ENCODE data around the gene TXNL4A.

Gene TXNL4A

DNA sequence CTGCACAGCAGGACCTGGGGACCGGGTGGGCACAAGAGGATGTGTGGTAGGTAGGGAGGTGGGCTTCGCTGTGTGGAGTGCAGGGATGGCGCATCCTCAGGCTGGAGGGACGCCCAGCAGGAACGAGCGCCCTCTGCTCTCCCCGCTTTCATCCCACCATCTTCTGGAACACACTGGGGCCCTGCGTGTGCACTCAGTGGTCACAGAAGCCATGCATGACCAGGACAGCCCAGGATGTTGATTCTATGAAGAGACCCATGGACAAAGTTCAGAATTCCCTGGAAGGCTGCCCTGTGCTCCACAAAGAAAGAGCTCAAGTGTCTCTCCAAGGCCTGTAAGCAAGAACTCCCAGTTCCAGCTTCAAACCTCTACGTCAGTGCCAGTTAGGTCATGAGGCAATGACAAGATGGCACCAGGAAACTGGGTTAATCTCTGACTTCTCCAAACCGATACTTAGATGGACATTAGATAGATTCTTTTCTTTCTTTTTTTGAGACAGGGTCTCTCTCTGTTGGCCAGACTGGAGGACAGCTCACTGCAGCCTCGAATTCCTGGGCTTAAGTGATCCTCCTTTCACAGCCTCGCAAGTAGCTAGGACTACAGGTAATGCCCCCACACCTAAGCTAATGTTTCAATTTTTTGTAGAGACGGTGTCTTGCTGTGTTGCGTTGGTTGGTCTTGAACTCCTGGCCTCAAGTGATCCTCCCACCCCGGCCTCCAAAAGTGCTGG is 40.3 kb downstream of the TXNL4A start:
- no peak for DNase-seq

- DNase-seq: no peak
These were observed 41.2 kb downstream of the TXNL4A start for GRCh38 chr18:79947054-79947755.

DNA sequence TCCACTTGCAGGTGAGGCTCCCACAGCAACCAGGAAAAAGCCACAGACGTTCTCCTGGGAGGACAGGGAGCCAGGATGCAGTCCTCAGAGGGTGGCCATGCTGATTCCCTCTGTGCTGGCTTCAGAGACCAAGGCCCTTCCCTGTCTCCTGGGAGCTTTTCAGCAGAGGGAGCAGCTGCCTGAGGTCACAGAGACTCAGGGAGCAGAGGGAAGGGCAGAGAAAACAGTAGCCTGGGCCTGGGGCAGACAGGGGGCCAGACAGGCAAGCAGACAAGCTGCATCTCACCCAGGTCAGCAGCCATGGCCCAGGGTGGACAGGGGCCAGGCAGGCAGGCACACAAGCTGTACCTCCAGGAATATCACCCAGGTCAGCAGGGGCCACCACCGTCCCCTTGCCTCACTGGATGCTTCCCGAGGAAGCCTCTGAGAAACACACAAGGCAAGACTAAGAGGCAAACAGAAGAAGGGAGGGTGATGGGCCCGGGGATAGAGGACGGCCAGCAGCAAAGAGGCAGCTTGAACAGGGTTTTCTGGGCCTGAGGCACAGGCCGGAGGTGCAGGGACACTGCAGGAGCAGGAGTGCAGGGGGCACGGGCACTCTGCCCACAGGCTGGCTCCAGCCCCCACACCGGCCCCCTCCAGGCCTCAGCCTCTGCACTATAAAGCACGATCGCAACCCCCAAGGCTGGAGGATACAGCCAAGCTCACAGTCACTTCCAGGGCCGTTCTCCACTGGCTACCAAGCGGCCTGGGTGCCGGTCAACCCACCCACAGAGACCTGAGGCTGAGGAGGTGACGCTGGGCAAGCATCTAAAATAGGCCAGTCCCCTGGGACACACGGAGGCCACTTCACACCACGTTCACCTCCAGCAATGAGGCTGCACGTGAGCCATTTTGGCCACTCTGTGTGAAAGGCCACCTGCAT is 43.0 kb downstream of the TXNL4A start:
- DNase-seq: peak; percentile 64

DNA sequence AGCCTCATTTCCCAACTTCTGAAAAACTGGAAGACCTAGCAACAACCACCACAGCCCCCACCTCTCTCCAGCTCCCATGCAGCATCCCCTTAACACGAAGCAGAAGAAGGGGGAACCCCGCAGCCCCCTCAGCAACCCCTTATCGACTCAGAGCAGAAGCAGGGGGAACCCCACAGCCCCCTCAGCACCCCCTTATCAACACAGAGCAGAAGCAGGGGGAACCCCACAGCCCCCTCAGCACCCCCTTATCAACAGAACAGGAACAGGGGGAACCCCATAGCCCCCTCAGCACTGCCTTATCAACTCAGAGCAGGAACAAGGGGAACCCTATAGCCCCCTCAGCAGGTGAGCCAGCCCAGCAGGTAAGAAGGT is 43.6 kb downstream of the TXNL4A start:
- DNase-seq: no peak

DNA sequence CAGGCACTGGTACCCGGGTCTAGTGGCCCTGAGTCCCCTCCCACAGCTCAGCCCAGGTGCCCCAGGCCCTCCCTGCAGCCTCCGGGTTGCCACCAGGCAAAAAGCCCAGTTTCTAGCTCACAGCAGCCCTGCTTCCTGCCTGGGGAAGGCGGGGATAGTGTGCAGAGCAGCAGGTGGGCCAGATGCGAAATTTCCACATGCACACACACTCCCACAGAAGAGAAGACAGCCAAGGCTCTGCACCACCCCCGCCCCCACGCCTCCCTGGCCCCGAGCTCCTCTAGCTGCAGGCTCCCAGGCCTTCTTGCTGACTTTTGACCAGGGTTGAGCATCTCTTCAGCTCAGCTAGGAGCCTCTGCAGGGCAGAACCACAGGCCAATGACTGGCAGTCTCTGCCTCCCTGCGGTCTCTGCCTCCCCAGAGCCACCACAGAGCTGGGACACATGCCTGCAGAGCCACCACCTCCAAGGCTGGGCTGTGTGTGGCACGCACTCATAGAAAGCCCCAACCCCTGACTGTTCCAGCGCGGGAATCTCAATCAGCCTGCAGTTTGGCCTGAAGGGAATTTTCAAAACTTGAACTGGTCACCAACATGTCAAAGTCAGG is 44.1 kb downstream of the TXNL4A start:
- DNase-seq: peak; percentile 87

- DNase-seq: no peak
These were observed 44.7 kb downstream of the TXNL4A start for GRCh38 chr18:79943608-79944125.

DNA sequence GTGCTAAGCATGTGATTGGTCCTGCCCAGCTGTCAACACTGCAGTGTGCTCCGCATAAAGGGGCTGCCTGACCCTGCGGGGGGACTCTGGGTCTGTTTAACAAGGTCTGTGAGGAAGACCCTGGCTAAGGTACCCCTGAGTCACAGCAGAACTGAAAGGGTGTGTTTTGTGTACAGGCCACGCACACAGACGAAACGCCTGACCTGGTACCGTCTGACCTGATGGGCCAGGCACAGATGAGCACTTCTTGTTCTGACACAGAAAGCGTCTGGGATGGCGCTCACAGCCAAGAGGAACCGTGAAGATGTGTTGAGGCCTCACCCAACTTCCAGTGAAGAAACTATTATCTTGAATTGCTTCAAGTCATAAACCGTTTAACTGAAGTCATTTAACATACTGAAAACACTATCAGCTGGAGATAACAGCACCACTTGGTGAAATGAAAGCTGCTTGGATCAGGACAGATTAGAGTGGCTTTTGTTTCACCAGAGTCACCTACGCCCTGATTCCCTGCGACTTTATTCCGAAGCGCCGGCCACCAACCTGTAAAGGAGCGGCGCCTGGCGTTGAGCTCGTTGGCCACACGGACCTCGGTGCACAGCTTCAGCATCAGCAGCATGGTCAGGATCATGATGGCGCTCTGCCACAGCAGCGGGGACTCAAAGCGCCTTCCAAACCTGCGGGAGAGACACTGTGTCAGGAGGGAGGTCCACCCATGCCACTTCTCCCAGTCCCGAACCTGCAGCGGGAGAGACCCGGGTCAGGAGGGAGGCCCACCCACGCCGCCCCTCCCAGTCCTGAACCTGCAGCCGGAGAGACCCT is 45.4 kb downstream of the TXNL4A start:
- DNase-seq: no peak

DNA sequence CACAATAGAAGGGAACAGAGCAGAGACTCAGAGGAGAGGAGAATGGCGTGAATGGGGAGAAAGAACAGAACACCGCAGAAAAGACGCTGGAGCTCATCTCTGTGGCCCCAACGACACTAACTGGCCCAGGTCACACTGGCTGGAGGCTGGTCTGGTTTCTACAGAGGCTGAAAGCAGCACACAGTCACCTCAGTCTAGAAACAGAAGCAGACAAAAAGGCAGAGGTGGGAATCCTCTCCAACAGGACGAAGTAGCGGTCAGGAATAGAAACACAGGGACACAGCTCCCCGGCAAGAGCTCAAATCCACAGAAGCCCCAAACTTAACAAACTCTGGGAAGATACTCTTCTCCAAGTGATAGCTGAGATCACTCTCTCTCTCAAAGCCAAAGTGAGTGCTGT is 46.2 kb downstream of the TXNL4A start:
- DNase-seq: no peak

GRCh38 chr18:79941473-79942119 is 46.8 kb downstream of the TXNL4A start:
- DNase-seq: no peak

DNA sequence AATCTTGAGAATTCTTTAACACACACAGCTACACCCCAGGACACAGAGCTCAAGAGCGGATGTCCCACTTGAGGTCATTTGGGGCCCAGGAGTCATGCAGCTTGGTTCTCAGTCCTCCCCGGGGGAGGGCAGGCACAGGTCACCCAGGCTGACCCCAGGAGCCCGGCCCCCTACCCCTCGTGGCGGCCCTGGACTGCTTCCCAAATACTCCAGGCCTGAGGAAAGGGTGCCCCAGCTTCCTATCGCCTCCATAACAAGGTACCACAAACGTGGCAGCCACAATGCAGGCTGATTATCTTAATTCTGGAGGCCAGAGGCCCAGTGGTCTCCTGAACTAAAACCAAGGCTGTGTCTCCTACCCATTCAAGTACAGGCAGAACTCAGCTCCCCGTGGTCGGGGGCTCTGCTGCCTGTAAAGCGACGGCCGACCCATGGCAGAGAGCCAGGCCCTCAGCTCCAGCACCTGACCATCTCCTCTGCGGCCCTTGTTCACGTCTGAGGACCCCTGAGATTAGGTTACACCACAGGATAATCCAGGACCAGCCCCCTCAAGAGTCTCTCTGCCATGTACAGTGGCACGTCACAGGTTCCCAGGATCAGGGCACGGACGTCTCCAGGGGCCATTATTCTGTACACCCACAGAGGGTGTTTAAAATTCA is 47.4 kb downstream of the TXNL4A start:
- no peak for DNase-seq

GRCh38 chr18:79940126-79940813 is 48.1 kb downstream of the TXNL4A start:
- no peak for DNase-seq

- no peak for DNase-seq
These were observed 49.3 kb downstream of the TXNL4A start for GRCh38 chr18:79939096-79939495.

DNA sequence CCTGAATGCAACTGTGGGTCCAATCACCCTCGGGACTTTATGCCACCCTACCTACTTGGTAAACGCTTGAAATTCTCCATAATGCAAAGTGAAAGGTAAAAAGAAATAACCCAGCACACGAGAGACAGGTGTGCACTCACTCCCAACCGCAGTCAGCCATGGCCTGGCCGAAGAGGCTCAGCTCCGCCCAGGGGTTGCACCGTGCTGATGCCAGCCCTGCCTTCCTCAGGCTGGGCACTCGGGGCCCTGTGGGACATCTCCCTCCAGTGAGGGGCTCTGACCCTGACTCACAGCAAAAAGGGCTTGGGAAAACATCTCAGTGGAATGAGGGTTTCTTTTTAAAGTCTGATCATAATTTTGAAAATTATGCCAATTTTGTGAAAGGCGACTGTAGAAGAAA is 50.2 kb downstream of the TXNL4A start:
- DNase-seq: no peak

DNA sequence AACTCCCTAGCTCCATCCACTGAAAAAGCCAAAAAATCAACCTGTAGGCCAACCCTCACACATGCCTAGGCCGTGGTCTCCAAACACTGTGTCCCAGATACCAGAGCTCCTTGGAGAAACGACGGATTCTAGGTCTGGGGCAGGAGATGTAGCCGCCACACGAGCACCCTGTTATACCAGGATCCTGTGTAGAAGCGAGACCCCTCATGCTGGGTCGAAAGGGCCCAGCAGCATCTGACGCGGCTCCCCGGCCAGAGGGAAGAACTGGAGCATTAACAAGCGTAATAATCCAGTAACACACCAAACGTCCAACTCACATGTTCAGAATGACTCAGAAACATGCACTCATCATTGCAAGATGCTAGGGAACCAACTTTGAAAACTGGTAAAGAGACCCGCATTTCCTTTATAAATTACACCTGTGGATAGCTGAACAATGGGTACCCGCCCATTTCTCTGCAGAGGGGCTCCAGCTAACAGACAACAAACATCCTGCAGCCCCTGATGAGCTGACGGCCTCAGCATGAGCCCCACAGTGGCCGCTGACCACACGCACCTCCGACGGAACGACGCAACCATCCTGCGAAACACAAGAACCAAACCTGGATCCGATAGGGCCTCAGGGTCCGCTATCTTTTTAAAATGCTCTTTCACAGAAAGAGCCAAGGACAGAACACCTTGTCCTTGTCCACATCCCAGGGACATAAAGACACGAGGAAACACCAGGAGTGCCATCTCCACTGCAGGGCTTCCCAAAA is 51.1 kb downstream of the TXNL4A start:
- no peak for DNase-seq

DNA sequence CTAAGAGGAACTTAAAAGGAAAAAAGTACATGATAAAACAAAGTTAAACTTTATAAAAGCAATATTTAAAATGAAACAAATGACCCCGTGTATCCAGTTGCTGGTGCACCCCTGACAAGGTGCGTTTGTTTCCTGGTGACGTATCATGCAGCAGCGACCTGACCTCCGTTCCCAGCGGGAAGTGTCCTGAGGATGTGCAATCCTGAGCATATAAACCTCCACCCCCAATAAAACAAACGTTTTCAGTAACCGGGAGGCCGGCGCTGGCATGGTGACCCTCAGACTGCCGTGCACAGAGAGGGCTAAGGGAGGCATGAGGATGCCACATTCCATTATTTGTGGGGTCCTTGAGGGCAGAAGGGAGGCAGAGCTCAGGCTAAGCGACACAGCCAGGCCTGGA is 51.7 kb downstream of the TXNL4A start:
- no peak for DNase-seq

DNA sequence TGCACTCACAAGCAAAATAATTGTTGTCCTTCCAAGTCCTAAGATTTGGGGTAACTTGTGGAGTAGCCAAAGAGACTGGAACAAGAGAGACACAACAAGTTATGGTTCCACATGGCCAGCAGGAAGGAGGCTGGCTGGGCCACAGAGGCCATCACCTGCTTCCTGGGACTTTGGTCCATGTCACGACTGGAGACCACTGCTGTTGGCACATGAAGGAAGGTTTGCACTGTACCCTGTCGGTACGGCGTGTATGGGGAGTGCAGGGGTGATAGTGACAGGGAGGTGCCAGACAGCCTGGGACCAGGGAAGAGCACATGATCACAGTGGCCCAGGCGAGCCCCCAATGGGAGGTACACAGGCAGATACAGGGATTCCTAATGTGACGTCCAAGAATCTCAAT is 52.4 kb downstream of the TXNL4A start:
- DNase-seq: no peak

- DNase-seq: no peak
These were observed 52.9 kb downstream of the TXNL4A start for GRCh38 chr18:79935499-79935898.

DNA sequence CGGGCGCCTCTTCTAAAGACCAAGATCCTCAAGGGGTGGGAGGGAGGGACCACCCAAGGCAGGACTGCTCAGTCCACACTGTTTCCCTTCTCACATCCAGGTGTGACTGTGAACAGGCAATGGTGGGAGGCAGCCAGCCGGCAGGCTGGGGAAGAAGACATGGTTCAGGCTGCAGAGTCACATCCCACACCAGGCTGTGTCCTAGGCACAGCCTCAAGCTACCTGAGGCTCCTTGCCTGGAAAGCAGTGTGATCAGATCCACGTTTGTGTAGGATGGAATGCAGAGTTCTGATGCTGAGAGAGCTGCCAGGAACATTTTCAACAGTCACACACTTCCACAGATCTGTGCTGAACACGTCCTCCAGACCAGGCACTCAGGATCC is 53.3 kb downstream of the TXNL4A start:
- DNase-seq: no peak

DNA sequence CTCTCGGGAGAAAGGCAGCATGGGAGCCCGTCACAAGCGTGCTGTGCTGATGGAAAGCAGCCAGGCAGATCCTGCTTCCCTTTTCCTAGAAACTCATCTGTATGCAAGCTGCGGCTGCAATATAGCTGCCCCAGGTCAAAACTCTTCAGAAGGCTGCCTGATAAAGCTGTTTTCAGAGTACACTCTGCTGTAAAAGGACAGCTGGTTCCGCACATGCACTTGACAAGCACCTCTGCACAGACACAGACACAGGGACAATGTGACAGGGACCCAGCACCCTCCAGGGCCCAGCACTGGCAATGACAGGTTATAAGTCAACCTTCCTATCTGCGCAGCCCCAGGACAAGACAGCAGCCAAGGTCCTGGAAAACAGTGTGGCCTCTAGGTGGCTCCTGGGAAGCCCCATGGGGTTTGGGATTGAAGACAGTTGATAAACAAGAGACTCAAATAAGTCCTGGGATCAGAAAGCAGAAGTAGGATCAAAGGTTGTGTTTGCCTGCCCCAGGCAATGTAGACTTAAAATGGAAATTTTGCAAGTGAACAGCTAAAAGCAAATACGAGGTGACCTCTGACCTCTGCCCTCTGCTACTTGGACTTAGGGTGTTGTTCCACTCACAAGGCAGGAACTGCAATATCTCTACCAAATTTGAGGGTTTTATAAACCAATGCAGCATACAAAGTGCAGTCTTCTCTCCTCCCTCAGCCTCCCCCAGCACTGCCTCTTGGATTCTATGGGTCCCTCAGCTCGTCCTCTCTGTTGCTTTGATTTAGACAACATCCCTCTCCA is 53.9 kb downstream of the TXNL4A start:
- no peak for DNase-seq
